Measurements from ENCODE around the gene SMIM13.
"Not testable (repeated sequence)": the region's sequence is repeated elsewhere in the genome, so short reads cannot be mapped to it uniquely, and the experiment has no call there.

SMIM13 gene

DNA sequence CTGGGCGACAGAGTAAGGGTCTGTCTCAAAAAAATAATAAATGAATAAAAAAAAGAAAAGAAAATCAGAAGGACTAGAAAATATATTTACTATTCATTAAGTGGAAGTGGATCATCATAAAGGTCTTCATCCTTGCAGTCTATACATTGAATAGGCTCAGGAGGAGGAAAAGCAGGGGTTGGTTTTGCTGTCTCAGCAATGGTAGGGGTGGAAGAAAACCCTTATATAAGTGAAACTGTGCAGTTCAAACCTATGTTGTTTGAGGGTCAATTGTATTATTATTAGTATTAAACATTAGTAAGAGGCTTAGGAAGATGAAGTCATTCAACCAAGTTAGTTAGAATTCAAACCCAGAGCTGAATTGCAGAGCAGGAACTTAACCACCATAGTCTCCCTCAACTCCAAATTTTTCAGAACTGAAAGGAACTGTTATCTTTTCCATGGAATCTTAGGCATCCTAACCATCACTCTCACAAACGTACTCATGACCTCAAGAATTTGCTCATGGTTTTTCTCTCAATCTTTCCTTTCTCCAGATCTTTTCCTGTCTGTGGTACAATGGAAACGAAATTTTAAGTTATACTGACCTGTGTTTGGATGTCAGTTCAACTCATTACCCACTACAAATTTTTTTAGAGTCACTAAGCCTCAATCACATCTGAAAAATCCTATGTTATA lies 7.7 kb upstream of the SMIM13 start:
- Histone ChIP-seq H2AK5ac (ENCODE audit: low read length) (no peak overlapping the region), H3K27me3 (ENCODE audit: insufficient read depth, low read length, poor library complexity) (no peaks in the 10 kb centered on the region), H3K23ac (ENCODE audit: low read length) (no peak overlapping the region), H3K4ac (ENCODE audit: low read depth, low read length) (no peak overlapping the region), H3K56ac (ENCODE audit: low read length) (no peak overlapping the region), H4K5ac (ENCODE audit: low read length) (no peak overlapping the region), H3K4me2 (ENCODE audit: low read length) (no peak overlapping the region), H3K9ac (ENCODE audit: low read length) (no peak overlapping the region), H2BK5ac (ENCODE audit: low read length) (no peak overlapping the region), H2BK15ac (replicated peaks; ENCODE audit: low read depth) (no peak overlapping the region), H3K36me3 (ENCODE audit: control insufficient read depth, insufficient read depth, low read length) (no peaks in the 10 kb centered on the region), H3K79me2 (ENCODE audit: control insufficient read depth, insufficient read depth, low read length) (no peaks in the 10 kb centered on the region), H3K4me3 (ENCODE audit: low read length) (no peak overlapping the region), H4K8ac (ENCODE audit: low read depth, low read length) (no peak overlapping the region), H2BK120ac (ENCODE audit: low read depth, low read length) (no peak overlapping the region), H3K4me1 (ENCODE audit: control insufficient read depth, low read depth, low read length) (no peaks in the 10 kb centered on the region), H3K79me1 (ENCODE audit: low read length) (no peaks in the 10 kb centered on the region), H3K27ac (ENCODE audit: low read depth, low read length) (no peak overlapping the region), H3K18ac (ENCODE audit: low read length) (no peak overlapping the region)
- no CpG with 5 or more reads among the region's 3 CpGs for WGBS (ENCODE audit: extremely low coverage, insufficient coverage, low lambda C conversion rate)
- DNase-seq, result peak; percentile 31

DNA sequence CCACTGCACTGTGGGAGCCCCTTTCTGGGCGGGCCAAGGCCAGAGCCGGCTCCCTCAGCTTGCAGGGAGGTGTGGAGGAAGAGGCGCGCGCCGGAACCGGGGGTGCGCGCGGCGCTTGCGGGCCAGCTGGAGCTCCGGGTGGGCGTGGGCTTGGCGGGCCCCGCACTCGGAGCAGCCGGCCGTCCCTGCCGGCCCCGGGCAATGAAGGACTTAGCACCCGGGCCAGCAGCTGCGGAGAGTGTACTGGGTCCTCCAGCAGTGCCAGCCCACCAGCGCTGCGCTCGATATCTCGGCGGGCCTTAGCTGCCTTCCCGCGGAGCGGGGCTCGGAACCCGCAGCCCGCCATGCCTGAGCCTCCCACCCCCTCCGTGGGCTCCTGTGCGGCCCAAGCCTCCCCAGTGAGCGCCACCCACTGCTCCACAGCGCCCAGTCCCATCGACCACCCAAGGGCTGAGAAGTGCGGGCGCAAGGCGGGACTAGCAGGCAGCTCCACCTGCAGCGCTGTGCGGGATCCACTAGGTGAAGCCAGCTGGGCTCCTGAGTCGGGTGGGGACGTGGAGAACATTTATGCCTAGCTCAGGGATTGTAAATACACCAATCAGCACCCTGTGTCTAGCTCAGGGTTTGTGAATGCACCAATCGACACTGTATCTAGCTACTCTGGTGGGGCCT lies 6.4 kb upstream of the SMIM13 start:
- not testable (repeated sequence) for H3K27me3 ChIP-seq (ENCODE audit: insufficient read depth, low read length, poor library complexity); DNase-seq; H4K8ac ChIP-seq (ENCODE audit: low read depth, low read length); H3K9ac ChIP-seq (ENCODE audit: low read length); H3K4ac ChIP-seq (ENCODE audit: low read depth, low read length); H3K79me2 ChIP-seq (ENCODE audit: control insufficient read depth, insufficient read depth, low read length); H3K27ac ChIP-seq (ENCODE audit: low read depth, low read length); H3K79me1 ChIP-seq (ENCODE audit: low read length); H3K18ac ChIP-seq (ENCODE audit: low read length); H3K4me1 ChIP-seq (ENCODE audit: control insufficient read depth, low read depth, low read length); H3K4me3 ChIP-seq (ENCODE audit: low read length); H3K56ac ChIP-seq (ENCODE audit: low read length); H3K23ac ChIP-seq (ENCODE audit: low read length); H2BK120ac ChIP-seq (ENCODE audit: low read depth, low read length); H2BK5ac ChIP-seq (ENCODE audit: low read length); H2AK5ac ChIP-seq (ENCODE audit: low read length); H4K5ac ChIP-seq (ENCODE audit: low read length); H3K36me3 ChIP-seq (ENCODE audit: control insufficient read depth, insufficient read depth, low read length); H2BK15ac ChIP-seq (replicated peaks; ENCODE audit: low read depth); H3K4me2 ChIP-seq (ENCODE audit: low read length)
- no CpG with 5 or more reads among the region's 47 CpGs for WGBS (ENCODE audit: extremely low coverage, insufficient coverage, low lambda C conversion rate)

DNA sequence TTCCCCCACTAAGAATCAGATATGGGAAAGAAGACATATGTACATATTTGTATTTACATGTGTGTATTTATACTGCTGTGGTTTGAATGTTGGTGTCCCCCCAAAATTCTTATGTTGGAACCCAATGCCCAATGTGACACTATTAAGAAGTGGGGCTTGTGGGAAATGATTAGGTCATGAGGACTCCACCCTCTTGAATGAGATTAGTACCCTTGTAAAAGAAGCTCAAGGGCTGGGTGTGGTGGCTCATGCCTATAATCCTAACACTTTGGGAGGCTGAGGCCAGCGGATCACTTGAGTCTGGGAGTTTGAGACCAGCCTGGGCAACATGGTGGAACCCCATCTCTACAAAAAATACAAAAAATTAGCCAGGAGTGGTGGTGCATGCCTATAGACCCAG lies 3.9 kb upstream of the SMIM13 start:
- Histone ChIP-seq H3K36me3 (ENCODE audit: control insufficient read depth, insufficient read depth, low read length) (no peaks in the 10 kb centered on the region), H3K27me3 (ENCODE audit: insufficient read depth, low read length, poor library complexity) (no peaks in the 10 kb centered on the region), H3K9ac (ENCODE audit: low read length) (no peak overlapping the region), H2BK15ac (replicated peaks; ENCODE audit: low read depth) (no peak overlapping the region), H3K4ac (ENCODE audit: low read depth, low read length) (no peak overlapping the region), H2AK5ac (ENCODE audit: low read length) (no peak overlapping the region), H3K56ac (ENCODE audit: low read length) (no peak overlapping the region), H3K27ac (ENCODE audit: low read depth, low read length) (no peak overlapping the region), H3K79me1 (ENCODE audit: low read length) (peaks cover 3% of the 10 kb centered on the region), H3K18ac (ENCODE audit: low read length) (no peak overlapping the region), H3K4me3 (ENCODE audit: low read length) (no peak overlapping the region), H2BK120ac (ENCODE audit: low read depth, low read length) (no peak overlapping the region), H2BK5ac (ENCODE audit: low read length) (no peak overlapping the region), H4K8ac (ENCODE audit: low read depth, low read length) (no peak overlapping the region), H3K4me2 (ENCODE audit: low read length) (no peak overlapping the region), H3K79me2 (ENCODE audit: control insufficient read depth, insufficient read depth, low read length) (peaks cover 4% of the 10 kb centered on the region), H3K4me1 (ENCODE audit: control insufficient read depth, low read depth, low read length) (no peaks in the 10 kb centered on the region), H3K23ac (ENCODE audit: low read length) (no peak overlapping the region), H4K5ac (ENCODE audit: low read length) (no peak overlapping the region)
- WGBS (ENCODE audit: extremely low coverage, insufficient coverage, low lambda C conversion rate), result no CpG with 5 or more reads among the region's 1 CpG
- no peak for DNase-seq

- not testable (repeated sequence) for H3K18ac ChIP-seq (ENCODE audit: low read length); H3K4me1 ChIP-seq (ENCODE audit: control insufficient read depth, low read depth, low read length); H3K4me2 ChIP-seq (ENCODE audit: low read length); H2AK5ac ChIP-seq (ENCODE audit: low read length); H4K5ac ChIP-seq (ENCODE audit: low read length); DNase-seq; H3K4me3 ChIP-seq (ENCODE audit: low read length); H3K79me1 ChIP-seq (ENCODE audit: low read length); H3K4ac ChIP-seq (ENCODE audit: low read depth, low read length); H2BK120ac ChIP-seq (ENCODE audit: low read depth, low read length); H3K23ac ChIP-seq (ENCODE audit: low read length); H3K27me3 ChIP-seq (ENCODE audit: insufficient read depth, low read length, poor library complexity); H3K27ac ChIP-seq (ENCODE audit: low read depth, low read length); H3K9ac ChIP-seq (ENCODE audit: low read length); H4K8ac ChIP-seq (ENCODE audit: low read depth, low read length); H3K36me3 ChIP-seq (ENCODE audit: control insufficient read depth, insufficient read depth, low read length); H3K56ac ChIP-seq (ENCODE audit: low read length); H2BK5ac ChIP-seq (ENCODE audit: low read length); H2BK15ac ChIP-seq (replicated peaks; ENCODE audit: low read depth)
- peaks cover 18% of the 10 kb centered on the region for H3K79me2 ChIP-seq (ENCODE audit: control insufficient read depth, insufficient read depth, low read length)
- WGBS (ENCODE audit: extremely low coverage, insufficient coverage, low lambda C conversion rate), result no CpG with 5 or more reads among the region's 5 CpGs
Observed at GRCh38 chr6:11091141-11091540, 2.5 kb upstream of the SMIM13 start.

DNA sequence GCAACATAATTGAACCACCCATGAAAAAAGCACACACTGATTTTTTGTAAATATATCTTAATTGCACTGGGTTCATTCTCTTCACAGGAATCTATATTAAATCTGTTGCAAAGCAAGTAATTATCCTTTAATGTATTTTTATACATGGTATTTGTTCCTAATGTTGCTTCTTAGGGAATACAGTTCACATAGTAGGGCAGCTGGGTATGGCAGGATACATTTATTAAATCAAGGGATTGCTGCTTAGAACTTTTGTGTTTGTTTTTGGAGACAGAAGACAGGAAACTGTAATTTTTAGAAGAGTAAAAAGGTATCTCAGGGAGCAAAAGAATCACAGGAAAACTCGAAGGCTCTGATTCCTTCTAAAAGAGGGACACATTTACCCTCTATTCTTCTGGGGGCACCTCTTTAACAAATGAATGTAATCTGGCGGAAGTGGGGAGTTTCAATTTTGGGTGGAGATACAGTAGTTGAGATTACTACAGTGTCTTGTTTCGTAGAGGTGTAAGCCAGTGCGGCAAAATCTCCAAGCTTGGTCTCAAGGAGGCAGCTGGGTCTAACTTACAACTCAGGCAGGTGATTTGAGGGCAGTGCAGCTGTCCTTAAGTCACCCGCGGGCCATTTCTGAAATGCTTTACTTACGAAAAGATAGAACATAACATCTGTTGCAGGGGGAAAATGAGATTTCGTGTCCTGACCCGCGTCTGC lies 812 bp upstream of the SMIM13 start:
- Histone ChIP-seq H4K5ac (ENCODE audit: low read length) (no peak overlapping the region), H3K27me3 (ENCODE audit: insufficient read depth, low read length, poor library complexity) (no peaks in the 10 kb centered on the region), H3K4ac (ENCODE audit: low read depth, low read length) (peak overlapping the region; percentile 20), H3K79me2 (ENCODE audit: control insufficient read depth, insufficient read depth, low read length) (peaks cover 34% of the 10 kb centered on the region), H3K56ac (ENCODE audit: low read length) (peak overlapping the region; percentile 95), H3K36me3 (ENCODE audit: control insufficient read depth, insufficient read depth, low read length) (no peaks in the 10 kb centered on the region), H4K8ac (ENCODE audit: low read depth, low read length) (no peak overlapping the region), H3K4me2 (ENCODE audit: low read length) (peak overlapping the region; percentile 63), H3K4me3 (ENCODE audit: low read length) (peak overlapping the region; percentile 81), H2BK120ac (ENCODE audit: low read depth, low read length) (no peak overlapping the region), H2BK15ac (replicated peaks; ENCODE audit: low read depth) (no peak overlapping the region), H2BK5ac (ENCODE audit: low read length) (no peak overlapping the region), H3K79me1 (ENCODE audit: low read length) (peaks cover 5% of the 10 kb centered on the region), H3K4me1 (ENCODE audit: control insufficient read depth, low read depth, low read length) (no peaks in the 10 kb centered on the region), H2AK5ac (ENCODE audit: low read length) (no peak overlapping the region), H3K18ac (ENCODE audit: low read length) (peak overlapping the region; percentile 91), H3K23ac (ENCODE audit: low read length) (no peak overlapping the region), H3K27ac (ENCODE audit: low read depth, low read length) (peak overlapping the region; percentile 60), H3K9ac (ENCODE audit: low read length) (peak overlapping the region; percentile 89)
- WGBS (ENCODE audit: extremely low coverage, insufficient coverage, low lambda C conversion rate), result no CpG with 5 or more reads among the region's 10 CpGs
- DNase-seq, result no peak
